ENCODE data around the gene BLVRA. TPM values are rescaled to one million over a fixed set of nuclear protein-coding genes. Genes with fewer than 3 reads are reported as not detected.

Gene BLVRA
- total RNA-seq: 6.9 and 7.2 TPM in 2 replicates
- total RNA-seq (2013): 8.1 TPM
- polyA plus RNA-seq: 3.2 and 5.4 TPM in 2 replicates
- polyA minus RNA-seq: 1.3 and 2.3 TPM in 2 replicates

- POLR2A ChIA-PET: interaction anchor here (0.9 to 1.2 kb wide), 2 partner anchors 139 to 176 kb away, joined by 3 to 4 read pairs; partner anchors contain the start of gene STK17A
- Mint-ChIP-seq H3K4me3 (peak within 1 kb of the TSS; percentile 91), H3K27me3 (peaks cover 8% of the 10 kb centered on the region), H3K27ac (peak within 1 kb of the TSS; percentile 67), H3K9me3 (ENCODE audit: insufficient read depth) (no peaks in the 10 kb centered on the region), H3K4me1 (peaks cover 23% of the 10 kb centered on the region)
- Histone ChIP-seq H3K27ac (ENCODE audit: low read length in 2 of 2) (peak within 1 kb of the TSS in 1 of 2 donors; percentile 52), H3K9ac (ENCODE audit: low read length) (peak within 1 kb of the TSS; percentile 92), H3K4me2 (replicated peaks; ENCODE audit: low read depth, low read length, poor library complexity, severe bottlenecking) (peak within 1 kb of the TSS; percentile 85), H3K27me3 (replicated peaks in 1 of 4; ENCODE audit: control extremely low read depth in 1 of 4, control insufficient read depth in 3 of 4, insufficient read depth in 4 of 4, low read length in 3 of 4) (peaks cover 0 to 7% (median 3%) of the 10 kb centered on the region in 4 experiments), H3K9me3 (ENCODE audit: control extremely low read depth in 1 of 3, control insufficient read depth in 2 of 3, insufficient read depth in 1 of 3, low read length in 2 of 3) (peaks cover 0 to 2% (median 0%) of the 10 kb centered on the region in 3 donors), H3K79me2 (ENCODE audit: control insufficient read depth, insufficient read depth, low read length) (no peaks in the 10 kb centered on the region), H2AFZ (ENCODE audit: insufficient read depth, low read depth, low read length, poor library complexity, severe bottlenecking) (peak within 1 kb of the TSS; percentile 91), H3K4me1 (ENCODE audit: control insufficient read depth in 2 of 2, insufficient read depth in 2 of 2, low read length in 2 of 2) (peaks cover 9 to 10% of the 10 kb centered on the region in 2 donors), H3K36me3 (replicated peaks in 1 of 2; ENCODE audit: control extremely low read depth in 1 of 2, control insufficient read depth in 1 of 2, extremely low read depth in 1 of 2, insufficient read depth in 2 of 2, low read length in 1 of 2) (no peaks in the 10 kb centered on the region), H4K20me1 (ENCODE audit: control insufficient read depth, insufficient read depth, low read length, poor library complexity, severe bottlenecking) (no peaks in the 10 kb centered on the region), H3K4me3 (ENCODE audit: control extremely low read depth in 1 of 5, extremely low read depth in 1 of 5, insufficient read depth in 1 of 5, low read depth in 2 of 5, low read length in 4 of 5) (peak within 1 kb of the TSS; percentile 51 to 89 (median 69))
- under 1% methylated on average over 52 of the region's 67 CpGs for WGBS (ENCODE audit: insufficient coverage)
- ATAC-seq (ENCODE audit: low read depth) (peak; percentile 85), DNase-seq (peak; percentile 64)
- intact Hi-C loops (cut with micrococcal nuclease): loop anchor here (2.0 kb wide), 1 partner anchor 29 kb away; the partner anchor contains the start of gene COA1
- TF ChIP-seq CTCF (IDR thresholded peaks at IDR 0.05): no peak
- no peak for TF ChIP-seq EZH2 (IDR thresholded peaks at IDR 0.05; ENCODE audit: borderline replicate concordance, insufficient read depth, low read depth, low read length, poor library complexity, severe bottlenecking)
- CTCF ChIA-PET: interaction anchor here (1.1 to 3.1 kb wide), 2 partner anchors 29 to 176 kb away, joined by 3 to 12 read pairs; partner anchors contain the start of genes COA1 and STK17A
Observed at GRCh38 chr7:43758029-43758821, at the start of gene BLVRA. TSS of gene BLVRA (plus strand) at chr7:43758680. CDS start at chr7:43771159, 12,479 bp downstream.

GRCh38 chr7:43711503-43711902, 47.0 kb upstream of the BLVRA start:
- ChIA-PET CTCF (interaction anchor here (0.7 kb wide), 1 partner anchor 371 kb away, joined by 3 read pairs; no protein-coding TSS in a partner anchor), POLR2A (no interaction called here)
- H3K79me2 ChIP-seq (ENCODE audit: control insufficient read depth, insufficient read depth, low read length): peaks cover 92% of the 10 kb centered on the region
- H3K4me3 ChIP-seq (ENCODE audit: control extremely low read depth in 1 of 5, extremely low read depth in 1 of 5, insufficient read depth in 1 of 5, low read depth in 2 of 5, low read length in 4 of 5): no peak overlapping the region
- Mint-ChIP-seq H3K27ac (no peak overlapping the region), H3K4me3 (no peak overlapping the region), H3K4me1 (peaks cover 14% of the 10 kb centered on the region), H3K27me3 (no peaks in the 10 kb centered on the region), H3K9me3 (ENCODE audit: insufficient read depth) (no peaks in the 10 kb centered on the region)
- no peak for ATAC-seq (ENCODE audit: low read depth)
- no peak overlapping the region for H3K4me2 ChIP-seq (replicated peaks; ENCODE audit: low read depth, low read length, poor library complexity, severe bottlenecking)
- H3K4me1 ChIP-seq (ENCODE audit: control insufficient read depth in 2 of 2, insufficient read depth in 2 of 2, low read length in 2 of 2): no peaks in the 10 kb centered on the region
- H3K9me3 ChIP-seq (ENCODE audit: control extremely low read depth in 1 of 3, control insufficient read depth in 2 of 3, insufficient read depth in 1 of 3, low read length in 2 of 3): peaks cover 0 to 2% (median 0%) of the 10 kb centered on the region in 3 donors
- peaks cover 0 to 3% of the 10 kb centered on the region in 2 experiments for H3K36me3 ChIP-seq (replicated peaks in 1 of 2; ENCODE audit: control extremely low read depth in 1 of 2, control insufficient read depth in 1 of 2, extremely low read depth in 1 of 2, insufficient read depth in 2 of 2, low read length in 1 of 2)
- TF ChIP-seq CTCF (IDR thresholded peaks at IDR 0.05) (no peak), EZH2 (IDR thresholded peaks at IDR 0.05; ENCODE audit: borderline replicate concordance, insufficient read depth, low read depth, low read length, poor library complexity, severe bottlenecking) (no peak)
- intact Hi-C loops (cut with micrococcal nuclease): no loop called here
- no peak overlapping the region for H3K27ac ChIP-seq (ENCODE audit: low read length in 2 of 2)
- H3K9ac ChIP-seq (ENCODE audit: low read length): no peak overlapping the region
- no CpG with 5 or more reads among the region's 1 CpG for WGBS (ENCODE audit: insufficient coverage)
- peaks cover 32% of the 10 kb centered on the region for H4K20me1 ChIP-seq (ENCODE audit: control insufficient read depth, insufficient read depth, low read length, poor library complexity, severe bottlenecking)
- no peaks in the 10 kb centered on the region for H3K27me3 ChIP-seq (replicated peaks in 1 of 4; ENCODE audit: control extremely low read depth in 1 of 4, control insufficient read depth in 3 of 4, insufficient read depth in 4 of 4, low read length in 3 of 4)
- DNase-seq: no peak
- no peak overlapping the region for H2AFZ ChIP-seq (ENCODE audit: insufficient read depth, low read depth, low read length, poor library complexity, severe bottlenecking)

Measured in B cell (primary cell).